Measurements from ENCODE around the gene ZMYM4. TPM values are rescaled to one million over a fixed set of nuclear protein-coding genes. Genes with fewer than 3 reads are reported as not detected.
"Not testable (repeated sequence)": the region's sequence is repeated elsewhere in the genome, so short reads cannot be mapped to it uniquely, and the experiment has no call there.

Gene ZMYM4
- 10 to 100 TPM; 73.6 to 77.6 (median 76.9) TPM for polyA plus RNA-seq (ENCODE audit: insufficient read length in 3 of 3)

DNA sequence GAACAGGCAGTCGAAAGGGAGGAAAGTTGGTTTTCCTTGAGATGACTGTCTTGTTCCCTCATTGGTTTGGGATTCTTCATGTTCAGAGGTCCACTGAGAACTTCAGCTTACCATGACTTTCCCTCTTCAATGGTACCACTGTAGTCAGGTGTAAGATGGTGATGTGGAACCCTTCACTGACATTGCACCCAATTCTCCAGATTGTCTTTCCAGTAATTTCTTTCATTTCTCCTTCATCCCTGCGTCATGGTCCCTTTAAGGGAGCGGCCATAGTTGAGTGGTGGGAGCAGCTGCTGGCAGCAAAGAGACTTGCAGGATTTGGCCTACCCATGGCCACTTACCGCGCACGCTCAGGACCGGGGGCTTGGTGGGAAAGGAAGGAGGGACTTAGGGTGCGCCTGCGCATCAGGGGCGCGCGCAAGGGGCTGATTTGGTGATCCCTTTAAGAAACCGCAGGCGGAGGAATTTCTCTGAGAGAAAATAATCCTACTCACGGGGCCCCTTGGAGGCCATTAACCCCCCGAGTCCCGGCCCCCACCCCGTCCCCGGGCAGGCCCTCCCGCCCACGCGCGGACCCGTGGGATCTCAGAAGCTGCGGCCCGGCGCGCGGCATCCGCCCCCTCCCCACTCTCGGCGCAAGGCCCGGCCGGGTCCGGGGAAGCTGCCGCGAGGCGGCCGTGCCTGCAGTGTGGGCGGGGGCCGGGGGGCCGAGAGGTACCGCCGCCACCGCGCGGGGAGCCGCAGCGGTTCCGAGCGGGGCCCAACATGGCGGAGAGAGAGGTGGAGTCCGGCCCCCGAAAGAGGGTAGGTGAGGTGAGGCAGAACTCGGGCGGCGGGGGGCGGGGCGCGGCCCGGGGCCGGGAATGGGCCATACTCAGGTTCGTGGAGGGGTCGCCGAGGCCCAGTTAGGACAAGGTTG, at the start of gene ZMYM4:
ZMYM4 (plus strand) TSS at position 428 of the 919 bp plus-strand sequence; CDS start at position 766, 338 bp downstream.
- DNase-seq (ENCODE audit: low read depth in 3 of 3, low spot score in 2 of 3) = peak; percentile 82 to 92 (median 87)

DNA sequence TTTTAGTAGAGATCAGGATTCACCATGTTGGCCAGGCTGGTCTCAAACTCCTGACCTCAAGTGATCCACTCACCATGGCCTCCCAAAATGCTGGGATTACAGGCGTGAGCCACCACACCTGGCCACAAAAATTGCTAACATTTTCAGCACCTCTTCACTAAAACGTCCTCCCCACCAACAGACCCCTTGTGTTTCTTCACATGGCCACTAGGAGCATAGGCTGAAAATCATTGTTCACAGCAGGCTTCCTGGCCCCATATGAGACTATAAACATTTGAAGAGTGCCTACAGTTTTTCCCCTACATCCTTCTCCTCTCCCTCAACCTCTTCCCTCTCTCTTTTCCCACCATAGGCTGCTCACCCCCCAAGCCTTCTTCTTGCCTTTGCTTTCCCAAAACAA, 47.5 kb upstream of the ZMYM4 start:
- no peak for DNase-seq (ENCODE audit: low read depth in 3 of 3, low spot score in 2 of 3)

DNA sequence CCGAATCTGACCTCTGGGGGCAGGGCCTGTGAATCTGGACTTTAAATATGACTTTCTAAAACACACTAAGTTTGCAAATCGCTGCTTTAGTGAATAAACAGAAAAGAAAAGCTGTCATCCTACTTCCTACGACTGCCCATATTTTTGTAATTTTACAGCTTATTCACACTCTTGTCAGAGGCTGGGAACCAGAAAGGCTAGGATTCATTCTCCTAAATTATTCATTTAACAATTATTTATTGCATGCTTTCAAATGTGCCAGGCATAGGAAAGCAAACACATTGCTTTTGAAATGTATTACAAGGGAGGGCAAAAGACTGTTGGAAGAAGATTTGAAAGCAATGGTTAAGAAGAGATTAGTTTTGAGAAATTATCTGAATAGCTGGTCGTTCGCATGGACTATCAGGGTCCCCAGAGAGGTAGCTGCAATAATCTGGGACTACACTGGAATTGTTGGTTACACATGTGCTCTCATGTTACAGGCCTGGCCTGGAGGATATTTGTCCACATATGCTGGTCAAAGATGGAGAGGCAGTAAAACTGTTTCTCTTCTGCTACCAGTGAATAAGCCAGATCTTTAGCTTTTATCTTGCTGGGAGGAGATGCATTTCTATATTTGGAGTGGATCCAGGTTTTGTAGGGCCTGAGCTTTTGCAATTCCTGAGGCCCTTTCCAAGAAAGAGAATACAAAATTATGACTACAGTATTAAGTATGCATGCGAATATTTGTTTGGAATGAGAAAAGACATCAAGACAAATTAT, 46.0 kb upstream of the ZMYM4 start:
- peak in 1 of 3 donors; percentile 6 for DNase-seq (ENCODE audit: low read depth in 3 of 3, low spot score in 2 of 3)

- no peak for DNase-seq (ENCODE audit: low read depth in 3 of 3, low spot score in 2 of 3)
Observed at GRCh38 chr1:35223084-35223630, 45.4 kb upstream of the ZMYM4 start.

DNA sequence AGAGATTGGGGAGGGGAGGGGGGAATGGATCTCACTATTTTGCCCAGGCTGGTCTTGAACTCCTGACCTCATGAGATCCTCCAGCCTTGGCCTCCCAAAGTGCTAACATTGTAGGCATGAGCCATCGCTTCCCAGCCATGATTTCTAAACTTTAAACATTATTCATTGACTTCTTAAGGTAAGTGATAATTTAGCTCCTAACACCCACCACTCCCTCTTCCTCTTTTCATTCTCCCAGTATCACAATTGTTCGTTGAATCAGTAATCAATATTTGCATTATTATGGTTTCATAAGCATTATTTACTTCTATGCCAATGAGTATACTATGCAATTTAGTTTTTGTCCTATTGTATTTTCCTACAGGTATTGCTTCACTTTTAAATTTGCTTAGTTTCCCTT, 42.0 kb upstream of the ZMYM4 start:
- DNase-seq (ENCODE audit: low read depth in 3 of 3, low spot score in 2 of 3) = no peak

- no peak for DNase-seq (ENCODE audit: low read depth in 3 of 3, low spot score in 2 of 3)
Observed at GRCh38 chr1:35229587-35230360, 38.7 kb upstream of the ZMYM4 start.

- no peak for DNase-seq (ENCODE audit: low read depth in 3 of 3, low spot score in 2 of 3)
Observed at GRCh38 chr1:35231287-35231686, 37.2 kb upstream of the ZMYM4 start.

DNA sequence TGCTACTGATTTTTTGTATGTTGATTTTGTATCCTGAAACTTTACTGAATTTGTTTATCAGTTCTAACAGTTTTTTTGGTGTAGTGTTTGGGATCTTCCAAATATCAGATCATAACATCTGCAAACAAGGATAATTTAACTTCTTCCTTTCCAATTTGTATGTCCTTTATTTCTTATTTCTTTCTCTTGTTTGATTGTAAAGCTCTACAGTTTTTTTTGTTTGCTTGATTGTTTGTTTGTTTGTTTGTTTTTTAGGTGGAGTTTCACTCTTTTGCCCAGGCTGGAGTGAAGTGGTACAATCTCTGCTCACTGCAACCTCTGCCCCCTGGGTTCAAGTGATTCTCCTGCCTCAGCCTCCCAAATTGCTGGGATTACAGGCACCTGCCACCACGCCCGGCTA, 31.7 kb upstream of the ZMYM4 start:
- DNase-seq (ENCODE audit: low read depth in 3 of 3, low spot score in 2 of 3) = not testable (repeated sequence)

DNA sequence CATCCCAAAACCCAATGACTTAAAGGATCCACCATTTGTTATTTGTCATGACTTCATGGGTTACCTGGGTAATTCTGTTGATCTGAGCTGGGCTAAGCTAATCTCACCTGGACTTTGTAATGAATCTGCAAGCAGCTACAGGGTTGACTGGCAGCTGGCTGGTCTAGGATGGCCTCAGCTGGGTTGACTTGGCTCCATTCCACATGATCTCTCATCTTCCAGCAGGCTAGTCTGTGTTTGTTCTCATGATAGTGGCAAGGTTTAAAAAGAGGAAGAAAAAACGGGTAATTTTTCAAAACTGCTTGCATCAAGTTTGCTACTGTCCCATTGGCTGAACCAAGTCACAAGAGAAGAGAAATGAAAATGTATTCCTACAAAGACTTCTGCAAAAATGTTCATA, 24.8 kb upstream of the ZMYM4 start:
- no peak for DNase-seq (ENCODE audit: low read depth in 3 of 3, low spot score in 2 of 3)

DNA sequence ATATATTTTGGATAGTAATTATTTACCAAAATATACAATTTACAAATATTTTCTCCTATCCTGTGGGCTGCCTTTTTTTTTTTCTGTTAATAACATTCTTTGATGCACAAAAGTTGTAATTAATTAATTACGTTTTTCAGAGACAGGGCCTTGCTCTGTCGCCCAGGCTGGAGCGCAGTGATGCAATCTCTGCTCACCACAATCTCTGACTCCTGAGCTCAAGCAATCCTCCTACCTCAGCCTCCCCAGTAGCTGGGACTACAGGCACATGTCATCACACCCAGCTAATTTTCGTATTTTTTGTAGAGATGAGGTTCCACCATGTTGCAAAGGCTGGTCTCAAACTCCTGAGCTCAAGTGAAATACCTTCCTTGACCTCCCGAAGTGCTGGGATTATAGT, 21.3 kb upstream of the ZMYM4 start:
- no peak for DNase-seq (ENCODE audit: low read depth in 3 of 3, low spot score in 2 of 3)

DNA sequence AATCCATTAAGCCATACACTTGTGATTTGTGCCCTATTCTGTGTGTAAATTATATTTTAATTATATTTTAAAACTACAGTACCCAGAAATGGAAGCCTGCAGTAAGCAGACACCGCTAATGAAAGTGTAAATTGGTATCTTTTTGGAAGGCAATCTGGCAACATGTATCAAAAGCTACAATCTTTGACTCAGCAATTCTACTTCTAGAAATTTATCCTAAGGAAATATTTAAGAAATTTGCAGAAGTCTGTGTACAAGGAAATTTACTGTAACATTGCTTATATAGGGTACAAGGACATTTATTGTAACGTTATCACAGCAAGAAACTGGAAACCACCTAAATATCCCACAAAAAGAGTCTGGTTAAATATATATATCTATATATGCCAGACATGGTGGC, 14.6 kb upstream of the ZMYM4 start:
- no peak for DNase-seq (ENCODE audit: low read depth in 3 of 3, low spot score in 2 of 3)

DNA sequence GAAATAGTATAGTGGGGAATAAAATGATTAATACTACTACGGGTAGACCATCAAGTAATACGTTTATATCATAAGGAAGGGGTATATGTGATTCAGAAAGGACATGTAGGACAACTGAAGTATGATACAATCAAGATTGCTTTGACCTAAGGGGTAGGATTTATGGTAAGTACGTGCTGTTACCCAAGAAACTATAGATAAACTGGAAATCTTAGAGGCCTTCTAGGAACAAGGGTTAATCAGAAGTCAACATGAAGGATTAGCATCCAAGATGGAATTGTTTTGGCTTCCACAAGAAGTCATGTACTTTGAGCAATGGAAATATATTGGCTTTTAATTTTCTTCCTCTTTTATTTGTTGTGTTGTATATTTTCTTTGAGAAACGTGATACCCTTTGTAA, 13.2 kb upstream of the ZMYM4 start:
- DNase-seq (ENCODE audit: low read depth in 3 of 3, low spot score in 2 of 3) = no peak

DNA sequence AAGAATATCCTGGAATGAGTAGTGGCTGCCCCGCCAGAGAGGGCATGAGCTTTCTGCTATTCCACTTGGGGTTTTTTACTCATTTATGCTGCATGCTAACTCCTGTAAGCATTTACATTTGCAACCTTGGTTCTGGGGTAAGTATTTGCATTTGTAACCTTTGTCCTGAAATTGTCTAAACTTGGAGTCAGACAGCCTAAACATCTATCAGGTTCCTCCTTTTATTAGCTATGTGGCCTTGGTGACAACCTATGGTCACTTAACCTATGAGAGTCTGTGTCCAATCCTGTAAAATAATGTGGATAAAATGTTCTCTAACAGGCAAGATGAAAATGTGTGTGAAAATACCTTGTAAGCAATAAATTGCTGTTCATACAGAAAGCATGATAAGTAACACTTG, 8.9 kb upstream of the ZMYM4 start:
- DNase-seq (ENCODE audit: low read depth in 3 of 3, low spot score in 2 of 3) = no peak

- no peak for DNase-seq (ENCODE audit: low read depth in 3 of 3, low spot score in 2 of 3)
Observed at GRCh38 chr1:35261412-35262120, 6.9 kb upstream of the ZMYM4 start.

DNA sequence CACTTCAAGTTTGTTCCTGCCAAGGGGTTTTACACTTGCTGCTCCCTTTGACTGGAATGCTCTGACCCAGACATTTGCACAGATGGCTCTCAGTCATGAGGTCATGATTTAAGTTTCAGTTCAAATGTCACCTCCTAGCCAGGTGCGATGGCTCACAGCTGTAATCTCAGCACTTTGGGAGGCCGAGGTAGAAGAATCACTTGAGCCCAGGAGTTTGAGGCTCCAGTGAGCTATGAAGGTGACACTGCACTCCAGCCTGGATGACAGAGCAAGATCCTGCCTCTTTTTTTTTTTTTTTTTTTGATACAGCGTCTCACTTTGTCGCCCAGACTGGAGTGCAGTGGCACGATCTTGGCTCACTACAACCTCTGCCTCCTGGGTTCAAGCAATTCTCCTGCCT, 4.5 kb upstream of the ZMYM4 start:
- no peak for DNase-seq (ENCODE audit: low read depth in 3 of 3, low spot score in 2 of 3)

DNA sequence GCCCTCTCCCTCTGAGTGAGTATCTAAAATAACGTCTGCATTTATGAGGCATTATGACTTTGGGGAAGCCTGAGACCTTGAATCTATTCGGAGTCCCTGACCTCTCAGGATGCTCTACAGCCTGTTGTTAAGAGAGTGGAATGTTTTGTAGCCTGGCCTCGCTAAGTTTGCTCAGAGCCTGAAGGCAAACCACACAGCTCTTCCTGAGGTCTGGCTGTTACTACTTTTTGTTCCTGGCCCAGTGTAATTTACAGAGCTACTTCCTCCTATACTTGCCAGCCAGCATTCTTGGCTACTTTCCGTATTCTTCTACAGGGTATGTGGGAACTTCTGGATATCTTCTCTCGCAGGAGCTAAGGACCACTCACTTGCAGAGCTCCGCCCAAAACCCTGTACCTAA, 3.6 kb upstream of the ZMYM4 start:
- no peak for DNase-seq (ENCODE audit: low read depth in 3 of 3, low spot score in 2 of 3)

DNA sequence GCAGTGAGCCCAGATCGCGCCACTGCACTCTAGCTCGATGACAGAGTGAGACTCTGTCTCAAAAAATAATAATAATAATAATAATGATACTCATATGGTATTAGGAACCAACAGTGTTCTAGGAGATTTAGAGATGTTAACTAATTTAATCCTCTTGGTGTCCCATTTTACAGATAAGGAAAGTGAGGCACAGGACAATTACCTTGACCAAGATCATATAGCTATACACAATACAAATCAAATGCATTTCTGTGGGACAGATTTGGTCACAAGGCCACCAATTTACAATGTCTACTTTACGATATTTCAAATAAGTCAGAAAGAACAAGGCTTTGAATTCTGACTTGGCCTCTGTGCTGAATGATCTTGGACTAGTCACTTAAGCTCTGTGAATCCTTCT, 2.2 kb upstream of the ZMYM4 start:
- no peak for DNase-seq (ENCODE audit: low read depth in 3 of 3, low spot score in 2 of 3)

GRCh38 chr1:35269201-35269988, 886 bp downstream of the ZMYM4 start:
- peak in 1 of 3 donors; percentile 5 for DNase-seq (ENCODE audit: low read depth in 3 of 3, low spot score in 2 of 3)

DNA sequence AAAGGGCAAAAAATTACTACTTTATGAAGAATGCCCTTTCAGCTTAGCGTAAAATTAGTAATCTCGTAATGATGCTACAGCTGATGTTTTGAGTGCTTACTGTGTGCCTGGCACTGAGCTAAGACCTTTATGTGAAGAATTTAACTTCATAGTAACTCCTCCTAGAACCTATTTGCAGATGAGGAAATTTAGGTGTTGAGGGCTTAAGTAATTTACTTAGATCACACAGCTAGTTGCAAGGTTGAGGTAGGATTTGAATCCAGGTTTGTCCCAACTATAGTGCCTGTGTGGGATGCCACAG, 1.4 kb downstream of the ZMYM4 start:
- no peak for DNase-seq (ENCODE audit: low read depth in 3 of 3, low spot score in 2 of 3)

All from right renal cortex interstitium (tissue), 3 donors.